ENCODE results near the gene PDP2.

DNA sequence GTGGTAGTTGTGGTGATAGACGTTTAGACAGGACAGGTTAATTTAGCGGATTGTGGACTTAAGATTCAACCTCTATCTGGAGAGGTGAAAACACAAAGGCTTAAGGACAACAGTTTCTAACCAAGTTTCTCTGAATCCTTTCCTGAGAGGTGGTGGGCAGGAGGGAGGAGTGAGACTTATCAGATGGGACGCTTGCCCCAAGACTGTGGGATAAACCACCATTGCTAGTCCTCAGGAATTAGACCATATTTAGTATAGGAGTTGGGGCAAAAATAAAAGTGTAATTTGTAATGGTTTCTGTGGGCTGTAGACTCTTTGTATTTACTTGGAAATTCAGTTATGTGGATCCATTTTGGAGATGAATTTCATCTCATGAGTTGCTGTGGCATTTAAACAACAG lies 6.6 kb downstream of the PDP2 start:
- no peak for TF ChIP-seq CTCF (IDR thresholded peaks at IDR 0.05 in 8 of 11, conservative IDR thresholded peaks at IDR 0.05 in 3 of 11)
- no peak for TF ChIP-seq POLR2A (IDR thresholded peaks at IDR 0.05)
- TF ChIP-seq POLR2AphosphoS5 (IDR thresholded peaks at IDR 0.05) = no peak
